Astrocyte (in vitro differentiated cells and primary cell): ENCODE results near the gene CAMK2N1. TPM values are rescaled to one million over a fixed set of nuclear protein-coding genes. Genes with fewer than 3 reads are reported as not detected.

Experiments
- DNase-seq: peaks from one replicate; pipeline ENCODE4 v3.0.0-alpha.2; 2010; ENCODE audit warnings: low read depth
- FAIRE-seq: peaks from 2 replicates; lab custom pipeline; 2011; peaks lifted over from hg19 to GRCh38; lab: Jason Lieb, UNC
- H2AFZ ChIP-seq: 2 replicates; pipeline ENCODE4 v1.6.0; 2012; ENCODE audit warnings: low read depth, low read length, inconsistent platforms
- H3K27ac ChIP-seq: 2 replicates; pipeline ENCODE4 v1.5.1; 2011; ENCODE audit warnings: low read depth, low read length, inconsistent platforms
- H3K27me3 ChIP-seq: 2 replicates; pipeline ENCODE4 v1.6.0; 2011; ENCODE audit warnings: low read length, inconsistent platforms; ENCODE audit not compliant: insufficient read depth
- H3K36me3 ChIP-seq: 2 replicates; pipeline ENCODE4 v1.5.1; 2011; ENCODE audit warnings: low read length, inconsistent platforms; ENCODE audit not compliant: insufficient read depth
- H3K4me1 ChIP-seq: 2 replicates; pipeline ENCODE4 v1.5.1; 2011; ENCODE audit warnings: low read length, inconsistent platforms; ENCODE audit not compliant: insufficient read depth
- H3K4me2 ChIP-seq: 2 replicates; pipeline ENCODE4 v1.6.0; 2012; ENCODE audit warnings: low read length, inconsistent platforms
- H3K4me3 ChIP-seq: 2 replicates; pipeline ENCODE4 v1.5.1; 2011; ENCODE audit warnings: low read depth, mild to moderate bottlenecking, low read length, inconsistent platforms; ENCODE audit not compliant: insufficient read depth
- H3K79me2 ChIP-seq: 2 replicates; pipeline ENCODE4 v1.6.0; 2012; ENCODE audit warnings: mild to moderate bottlenecking, low read length, inconsistent platforms; ENCODE audit not compliant: insufficient read depth
- H3K9ac ChIP-seq: 2 replicates; pipeline ENCODE4 v1.6.0; 2012; ENCODE audit warnings: mild to moderate bottlenecking, low read length, inconsistent platforms
- H3K9me3 ChIP-seq: 2 replicates; pipeline ENCODE4 v1.5.1; 2012; ENCODE audit warnings: low read depth, mild to moderate bottlenecking, low read length, inconsistent platforms; ENCODE audit not compliant: insufficient read depth
- H4K20me1 ChIP-seq: 2 replicates; pipeline ENCODE4 v1.6.0; 2012; ENCODE audit warnings: low read length, inconsistent platforms; ENCODE audit not compliant: insufficient read depth
- H3K27ac Mint-ChIP-seq: one replicate; pipeline ENCODE4 v1.8.0; 2021; ENCODE audit warnings: mild to moderate bottlenecking, mixed read lengths; ENCODE audit not compliant: unreplicated experiment
- H3K27me3 Mint-ChIP-seq: one replicate; pipeline ENCODE4 v1.8.0; 2021; ENCODE audit warnings: low read depth, mixed read lengths; ENCODE audit not compliant: unreplicated experiment
- H3K36me3 Mint-ChIP-seq: one replicate; pipeline ENCODE4 v1.8.0; 2021; ENCODE audit warnings: low read depth, mixed read lengths; ENCODE audit not compliant: unreplicated experiment
- H3K4me1 Mint-ChIP-seq: one replicate; pipeline ENCODE4 v1.8.0; 2021; ENCODE audit warnings: low read depth, mixed read lengths; ENCODE audit not compliant: unreplicated experiment
- H3K4me3 Mint-ChIP-seq: one replicate; pipeline ENCODE4 v1.8.0; 2021; ENCODE audit warnings: mild to moderate bottlenecking, moderate library complexity, mixed read lengths; ENCODE audit not compliant: unreplicated experiment
- H3K9me3 Mint-ChIP-seq: one replicate; pipeline ENCODE4 v1.8.0; 2021; ENCODE audit warnings: mild to moderate bottlenecking, mixed read lengths; ENCODE audit not compliant: unreplicated experiment
- EZH2 ChIP-seq: IDR thresholded peaks from 2 replicates; pipeline ENCODE4 v1.6.1; 2012; ENCODE audit warnings: mild to moderate bottlenecking, low read length, inconsistent platforms; ENCODE audit not compliant: insufficient read depth
- total RNA-seq: library from RNA; stranded (reverse); gene quantifications from 2 replicates; pipeline ENCODE4 v1.2.1, GENCODE V29; 2021
- TF ChIP-seq, protein P1 (sequence below): IDR thresholded peaks from 2 replicates; pipeline ENCODE4 v1.5.1; 2011; ENCODE audit warnings: low read depth, mild to moderate bottlenecking, inconsistent platforms, low read length, moderate library complexity; ENCODE audit not compliant: insufficient read depth

The CAMK2N1 gene
- total RNA-seq, 1 donor from 2014 or later = 18.9 TPM

DNA sequence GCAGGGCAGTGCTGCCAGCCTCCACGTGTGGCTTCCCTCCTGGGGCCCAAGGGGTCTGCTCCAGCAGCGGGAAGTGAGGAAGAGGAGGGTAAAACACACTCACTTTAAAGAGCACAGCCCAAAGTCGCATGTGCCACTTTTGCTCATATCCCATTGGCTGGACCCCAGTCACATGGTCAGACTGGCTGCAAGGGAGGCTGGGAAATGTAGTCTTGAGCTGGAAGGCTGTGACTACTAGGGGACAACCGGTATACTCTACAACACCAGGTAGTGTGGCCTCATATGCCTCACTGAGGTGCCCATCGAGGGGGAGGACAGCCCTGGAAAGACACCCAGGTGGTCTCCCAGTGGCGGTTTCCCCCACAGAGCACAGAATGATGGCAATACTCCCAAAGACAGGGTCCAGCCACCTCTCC, 45.2 kb downstream of the CAMK2N1 start:
- Mint-ChIP-seq H3K27me3 (peaks cover 36% of the 10 kb centered on the region), H3K36me3 (no peaks in the 10 kb centered on the region), H3K4me3 (no peak overlapping the region), H3K27ac (no peak overlapping the region), H3K9me3 (peaks cover 5% of the 10 kb centered on the region), H3K4me1 (no peaks in the 10 kb centered on the region)
- H3K27me3 ChIP-seq = peaks cover 5% of the 10 kb centered on the region
- H3K4me3 ChIP-seq = no peak overlapping the region
- no peaks in the 10 kb centered on the region for H4K20me1 ChIP-seq
- TF ChIP-seq, protein P1, sequence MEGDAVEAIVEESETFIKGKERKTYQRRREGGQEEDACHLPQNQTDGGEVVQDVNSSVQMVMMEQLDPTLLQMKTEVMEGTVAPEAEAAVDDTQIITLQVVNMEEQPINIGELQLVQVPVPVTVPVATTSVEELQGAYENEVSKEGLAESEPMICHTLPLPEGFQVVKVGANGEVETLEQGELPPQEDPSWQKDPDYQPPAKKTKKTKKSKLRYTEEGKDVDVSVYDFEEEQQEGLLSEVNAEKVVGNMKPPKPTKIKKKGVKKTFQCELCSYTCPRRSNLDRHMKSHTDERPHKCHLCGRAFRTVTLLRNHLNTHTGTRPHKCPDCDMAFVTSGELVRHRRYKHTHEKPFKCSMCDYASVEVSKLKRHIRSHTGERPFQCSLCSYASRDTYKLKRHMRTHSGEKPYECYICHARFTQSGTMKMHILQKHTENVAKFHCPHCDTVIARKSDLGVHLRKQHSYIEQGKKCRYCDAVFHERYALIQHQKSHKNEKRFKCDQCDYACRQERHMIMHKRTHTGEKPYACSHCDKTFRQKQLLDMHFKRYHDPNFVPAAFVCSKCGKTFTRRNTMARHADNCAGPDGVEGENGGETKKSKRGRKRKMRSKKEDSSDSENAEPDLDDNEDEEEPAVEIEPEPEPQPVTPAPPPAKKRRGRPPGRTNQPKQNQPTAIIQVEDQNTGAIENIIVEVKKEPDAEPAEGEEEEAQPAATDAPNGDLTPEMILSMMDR = no peak
- TF ChIP-seq EZH2 = no peak
- H2AFZ ChIP-seq = no peak overlapping the region
- FAIRE-seq (no peak), DNase-seq (peak; percentile 18)
- H3K9ac ChIP-seq = no peak overlapping the region
- H3K36me3 ChIP-seq = no peaks in the 10 kb centered on the region
- no peak overlapping the region for H3K27ac ChIP-seq
- H3K9me3 ChIP-seq = no peaks in the 10 kb centered on the region
- H3K4me1 ChIP-seq = no peaks in the 10 kb centered on the region
- no peaks in the 10 kb centered on the region for H3K79me2 ChIP-seq
- no peak overlapping the region for H3K4me2 ChIP-seq

DNA sequence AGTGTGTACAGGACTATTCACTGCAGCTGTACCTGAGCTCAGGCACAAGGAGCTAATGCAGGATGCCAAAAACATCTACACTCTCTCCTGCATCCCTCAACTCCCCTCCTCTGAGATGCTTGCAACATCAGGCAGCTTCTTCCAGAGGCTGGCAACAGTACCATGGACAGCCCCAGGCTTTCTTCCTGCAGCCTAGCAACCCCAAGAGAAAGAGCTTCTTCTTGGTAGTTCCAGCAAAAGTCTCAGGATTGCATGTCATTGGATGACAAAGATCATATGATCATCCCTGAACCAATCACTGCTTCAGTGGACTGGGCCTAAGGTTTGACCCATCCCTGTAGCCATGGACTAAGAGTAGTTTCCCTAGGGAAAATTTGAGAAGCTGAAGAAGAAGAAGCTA, 46.7 kb downstream of the CAMK2N1 start:
- peaks cover 7% of the 10 kb centered on the region for H3K9me3 Mint-ChIP-seq
- Histone ChIP-seq H3K9me3 (no peaks in the 10 kb centered on the region), H3K4me3 (no peak overlapping the region), H3K79me2 (no peaks in the 10 kb centered on the region), H4K20me1 (no peaks in the 10 kb centered on the region), H3K9ac (no peak overlapping the region), H3K4me2 (no peak overlapping the region), H2AFZ (no peak overlapping the region), H3K36me3 (no peaks in the 10 kb centered on the region), H3K4me1 (no peaks in the 10 kb centered on the region), H3K27me3 (peaks cover 9% of the 10 kb centered on the region), H3K27ac (no peak overlapping the region)
- TF ChIP-seq, protein P1 = no peak
- TF ChIP-seq EZH2 = no peak
- FAIRE-seq = no peak
- H3K27ac Mint-ChIP-seq = no peak overlapping the region
- no peak overlapping the region for H3K4me3 Mint-ChIP-seq
- H3K4me1 Mint-ChIP-seq = no peaks in the 10 kb centered on the region
- H3K27me3 Mint-ChIP-seq = peaks cover 47% of the 10 kb centered on the region
- DNase-seq = peak; percentile 33
- H3K36me3 Mint-ChIP-seq = no peaks in the 10 kb centered on the region

GRCh38 chr1:20437640-20438039, 48.4 kb downstream of the CAMK2N1 start:
- H3K36me3 Mint-ChIP-seq = no peaks in the 10 kb centered on the region
- H3K4me2 ChIP-seq = no peak overlapping the region
- H3K27me3 Mint-ChIP-seq = peaks cover 54% of the 10 kb centered on the region
- no peak overlapping the region for H3K27ac ChIP-seq
- no peaks in the 10 kb centered on the region for H3K9me3 ChIP-seq
- no peak overlapping the region for H3K4me3 Mint-ChIP-seq
- no peak overlapping the region for H3K4me3 ChIP-seq
- H3K79me2 ChIP-seq = no peaks in the 10 kb centered on the region
- no peak overlapping the region for H3K9ac ChIP-seq
- no peak overlapping the region for H2AFZ ChIP-seq
- no peaks in the 10 kb centered on the region for H3K36me3 ChIP-seq
- H3K4me1 ChIP-seq = no peaks in the 10 kb centered on the region
- no peaks in the 10 kb centered on the region for H4K20me1 ChIP-seq
- DNase-seq (no peak), FAIRE-seq (no peak)
- peaks cover 9% of the 10 kb centered on the region for H3K27me3 ChIP-seq
- H3K9me3 Mint-ChIP-seq = peaks cover 7% of the 10 kb centered on the region
- TF ChIP-seq, protein P1 = no peak
- TF ChIP-seq EZH2 = no peak
- H3K27ac Mint-ChIP-seq = no peak overlapping the region
- H3K4me1 Mint-ChIP-seq = no peaks in the 10 kb centered on the region
